Measurements from ENCODE around the gene ZNF512B.

ZNF512B gene

GRCh38 chr20:63947638-63948456 is 21.9 kb downstream of the ZNF512B start:
- peak in 1 of 3 experiments; percentile 86 for DNase-seq

DNA sequence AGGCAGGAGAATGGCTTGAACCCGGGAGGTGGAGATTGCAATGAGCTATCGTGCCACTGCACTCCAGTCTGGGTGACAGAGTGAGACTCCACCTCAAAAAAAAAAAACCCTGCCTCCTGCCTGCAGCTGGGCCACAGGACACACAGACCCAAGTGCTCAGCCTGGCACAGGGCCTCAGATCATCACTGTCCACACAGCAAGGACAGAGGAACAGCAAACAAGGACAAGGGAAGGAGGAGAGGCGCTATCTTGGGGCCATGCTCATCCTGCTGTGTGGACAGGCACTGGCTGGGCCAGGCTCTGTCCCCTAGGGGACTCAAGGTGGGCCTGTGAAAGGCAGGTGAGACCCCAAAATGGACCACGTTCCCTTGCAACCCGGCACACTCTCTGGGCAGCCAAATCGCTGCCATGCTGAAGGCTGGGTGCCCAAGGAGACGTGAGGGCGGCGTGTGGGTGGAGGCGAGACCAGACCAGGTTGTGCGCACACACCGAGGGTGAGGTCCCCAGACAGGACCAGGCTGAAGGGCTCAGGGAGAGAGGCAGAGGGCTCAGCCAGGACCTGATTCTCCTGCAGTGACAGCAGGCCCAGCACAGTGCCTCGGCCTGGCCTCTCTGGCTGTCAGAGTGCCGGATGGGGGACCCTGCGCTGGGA is 22.6 kb downstream of the ZNF512B start:
- DNase-seq: no peak

DNA sequence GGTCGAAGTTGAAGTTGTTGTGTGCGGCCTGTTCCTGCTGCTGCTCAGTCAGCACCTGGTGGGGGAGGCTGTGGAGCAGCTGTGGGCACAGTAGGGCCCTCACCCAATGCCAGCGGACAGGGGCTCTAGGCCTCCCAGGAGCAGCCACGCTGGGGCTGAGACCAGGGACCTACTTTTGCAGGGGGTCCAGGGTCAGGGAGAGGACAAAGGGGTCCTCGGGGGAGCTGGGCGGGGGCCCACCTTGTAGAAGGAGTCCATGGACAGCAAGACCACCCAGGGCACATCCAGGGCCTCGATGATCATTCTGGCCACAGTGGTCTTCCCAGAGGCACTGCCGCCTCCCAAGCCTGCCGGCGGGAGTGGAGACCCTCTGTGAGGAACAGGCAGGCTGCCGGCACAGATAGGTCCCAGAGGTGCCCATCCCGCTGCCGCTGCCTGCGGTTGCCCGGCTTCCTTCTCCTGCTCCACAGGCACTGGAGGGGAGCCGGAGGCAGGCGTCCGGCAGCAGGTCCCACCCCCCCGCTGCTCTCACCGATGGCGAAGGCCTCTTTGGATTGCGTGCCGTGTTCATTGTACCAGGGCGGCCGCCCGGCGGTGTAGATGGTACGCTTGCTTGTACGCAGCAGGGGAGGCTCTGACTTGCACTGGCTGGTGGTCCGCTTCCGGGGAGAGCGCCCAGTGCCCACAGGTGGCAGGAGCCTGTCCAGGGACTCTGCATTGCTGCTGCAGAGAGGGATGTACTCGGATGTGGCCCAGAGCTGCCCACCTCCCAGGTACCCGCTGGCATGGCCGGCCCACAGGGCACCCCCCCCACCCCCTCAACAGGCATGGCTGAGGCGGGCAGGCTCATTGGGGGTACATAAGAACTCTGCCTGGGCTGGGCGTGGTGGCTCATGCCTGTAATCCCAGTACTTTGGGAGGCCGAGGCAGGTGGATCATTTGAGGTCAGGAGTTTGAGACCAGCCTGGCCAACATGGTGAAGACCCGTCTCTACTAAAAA is 23.5 kb downstream of the ZNF512B start:
- no peak for DNase-seq

DNA sequence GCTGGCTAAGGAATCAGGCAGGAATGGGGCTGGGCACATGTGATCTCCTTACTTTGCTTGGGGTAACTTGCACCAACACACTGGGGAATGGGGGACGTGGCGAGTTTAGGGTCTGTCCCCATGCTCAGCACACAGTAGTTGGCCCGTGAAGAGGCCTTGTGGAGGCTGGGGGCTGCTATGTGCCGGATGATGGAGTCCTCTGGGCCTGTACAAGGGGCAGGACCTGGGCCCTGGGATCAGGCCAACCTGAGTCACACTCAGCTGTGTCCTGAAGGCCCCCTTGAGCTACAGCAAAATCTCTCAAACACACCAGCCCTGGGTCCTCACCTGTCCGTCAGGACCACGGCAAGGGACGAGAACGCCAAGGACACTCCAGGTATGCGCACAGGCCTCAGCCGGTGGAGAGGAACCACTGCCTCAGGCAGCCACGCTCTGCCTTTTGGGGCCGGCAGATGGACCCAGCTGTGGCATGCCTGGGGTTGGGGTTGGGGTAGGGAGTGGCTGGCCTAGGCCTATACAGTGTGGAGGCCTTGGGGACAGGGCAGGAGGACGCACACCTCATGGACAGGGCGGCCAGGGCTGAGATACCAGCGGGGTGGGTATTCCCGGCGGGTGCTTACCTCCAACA is 24.6 kb downstream of the ZNF512B start:
- no peak for DNase-seq

DNA sequence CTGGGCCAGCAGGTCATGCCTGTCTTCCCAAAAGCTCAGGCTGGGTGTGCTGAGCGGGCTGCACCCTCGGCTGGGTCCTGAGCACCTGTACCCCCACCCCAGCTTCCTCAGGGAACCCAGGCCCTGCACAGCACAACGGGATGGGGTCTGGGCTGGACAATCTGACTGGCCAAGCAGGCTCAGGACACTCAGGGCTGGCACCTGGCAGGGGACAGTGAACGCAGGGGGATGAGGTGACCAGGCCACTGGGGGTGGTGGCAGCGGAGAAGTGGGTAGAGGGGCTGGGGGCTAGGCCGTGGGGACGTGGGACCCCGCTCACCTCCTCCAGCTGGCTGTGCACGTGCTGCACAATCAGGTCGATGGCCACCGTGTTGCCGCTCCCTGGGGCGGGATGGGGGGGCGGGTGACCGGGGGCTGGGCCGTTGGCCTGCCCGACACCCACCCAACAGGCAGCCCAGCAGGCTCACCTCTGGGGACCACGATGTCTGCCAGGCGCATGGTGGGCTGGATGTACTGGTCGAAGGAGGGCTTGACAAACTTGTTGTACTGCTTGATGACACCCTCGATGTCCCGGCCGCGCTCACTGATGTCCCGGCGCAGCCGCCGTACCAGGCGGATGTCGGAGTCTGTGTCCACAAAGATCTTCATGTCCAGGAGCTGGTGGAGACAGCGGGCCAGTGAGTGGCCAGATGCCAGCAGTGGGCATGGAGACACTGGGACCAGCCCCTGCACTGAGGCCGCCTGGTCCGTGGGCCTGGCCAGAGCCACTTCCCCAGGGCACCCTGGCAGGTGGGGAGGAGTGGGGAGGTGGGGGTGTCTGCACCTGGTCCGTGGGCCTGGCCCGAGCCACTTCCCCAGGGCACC is 25.4 kb downstream of the ZNF512B start:
- no peak for DNase-seq

GRCh38 chr20:63943808-63944077 is 26.0 kb downstream of the ZNF512B start:
- no peak for DNase-seq

DNA sequence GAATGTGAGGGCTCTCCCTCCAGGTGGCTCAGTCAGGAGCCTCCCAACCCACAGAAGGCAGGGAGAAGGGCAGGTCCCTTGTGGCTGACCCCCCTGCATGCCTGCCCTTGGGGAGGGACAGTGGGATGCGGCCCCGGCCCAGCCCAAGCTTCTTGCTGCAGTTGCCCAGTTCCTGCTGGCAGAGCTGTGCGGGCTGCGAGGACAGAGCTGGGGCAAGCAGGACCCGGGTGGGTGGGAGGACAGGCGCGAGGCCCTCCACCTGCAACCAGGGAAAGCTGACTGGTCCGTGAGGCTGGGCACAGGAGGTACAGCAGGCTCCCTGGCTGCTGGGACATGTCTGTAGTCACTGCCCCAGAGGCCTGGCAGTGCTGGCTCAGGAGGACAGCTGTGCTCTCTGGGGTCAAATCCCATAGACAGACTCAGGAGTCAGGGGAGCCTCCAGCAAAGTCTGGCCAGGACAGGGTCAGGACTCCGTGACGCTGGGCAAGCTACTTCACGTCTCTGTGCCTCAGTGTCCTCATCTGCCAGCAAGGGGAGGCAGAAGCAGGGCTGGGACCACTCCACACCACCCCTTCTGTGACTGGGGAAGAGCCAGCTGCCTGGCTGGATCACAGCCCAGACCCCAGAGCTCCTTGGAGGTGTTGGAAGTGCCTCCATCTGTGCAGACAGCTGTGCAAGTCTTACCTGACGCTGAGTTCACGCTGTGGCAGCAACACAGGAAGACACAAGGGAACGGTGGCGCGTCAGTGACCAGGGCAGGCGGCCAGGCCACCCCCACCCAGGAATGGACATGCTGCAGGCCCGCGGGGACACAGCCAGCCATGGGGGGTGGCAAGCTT is 26.5 kb downstream of the ZNF512B start:
- DNase-seq: no peak

DNA sequence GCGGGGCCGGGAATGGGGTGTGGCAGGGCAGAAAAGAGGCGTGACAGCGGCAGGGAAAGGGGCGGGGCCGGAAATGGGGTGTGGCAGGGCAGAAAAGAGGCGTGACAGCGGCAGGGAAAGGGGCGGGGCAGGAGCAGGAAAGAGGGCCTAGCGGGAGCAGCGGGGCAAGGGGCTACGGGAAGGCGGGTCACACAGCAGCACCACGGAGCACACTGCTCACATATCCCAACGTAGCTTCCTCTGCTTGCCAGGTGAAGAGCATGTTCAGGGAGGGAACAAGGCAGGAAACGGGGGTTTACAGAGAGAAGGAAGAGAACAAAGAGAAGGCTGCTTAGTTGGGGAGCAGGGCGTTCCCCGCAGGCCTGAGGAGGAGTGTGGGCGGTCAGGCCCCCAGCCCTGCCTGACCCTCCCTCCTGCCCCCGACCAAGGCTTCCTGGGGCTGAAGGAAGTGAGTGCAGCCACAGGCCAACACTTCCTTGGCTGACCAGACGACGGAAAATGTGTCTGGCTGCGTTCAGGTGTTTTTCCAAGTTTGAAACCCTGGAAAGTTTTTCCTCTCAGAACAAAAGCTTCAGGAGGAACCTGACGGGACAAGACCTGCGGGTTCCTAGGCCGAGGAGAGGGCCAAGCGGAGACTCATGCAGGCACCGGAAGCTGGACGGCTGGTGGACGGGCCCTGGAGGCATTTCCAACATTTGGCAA is 27.3 kb downstream of the ZNF512B start:
- peak in 2 of 3 experiments; percentile 18 to 21 for DNase-seq

DNA sequence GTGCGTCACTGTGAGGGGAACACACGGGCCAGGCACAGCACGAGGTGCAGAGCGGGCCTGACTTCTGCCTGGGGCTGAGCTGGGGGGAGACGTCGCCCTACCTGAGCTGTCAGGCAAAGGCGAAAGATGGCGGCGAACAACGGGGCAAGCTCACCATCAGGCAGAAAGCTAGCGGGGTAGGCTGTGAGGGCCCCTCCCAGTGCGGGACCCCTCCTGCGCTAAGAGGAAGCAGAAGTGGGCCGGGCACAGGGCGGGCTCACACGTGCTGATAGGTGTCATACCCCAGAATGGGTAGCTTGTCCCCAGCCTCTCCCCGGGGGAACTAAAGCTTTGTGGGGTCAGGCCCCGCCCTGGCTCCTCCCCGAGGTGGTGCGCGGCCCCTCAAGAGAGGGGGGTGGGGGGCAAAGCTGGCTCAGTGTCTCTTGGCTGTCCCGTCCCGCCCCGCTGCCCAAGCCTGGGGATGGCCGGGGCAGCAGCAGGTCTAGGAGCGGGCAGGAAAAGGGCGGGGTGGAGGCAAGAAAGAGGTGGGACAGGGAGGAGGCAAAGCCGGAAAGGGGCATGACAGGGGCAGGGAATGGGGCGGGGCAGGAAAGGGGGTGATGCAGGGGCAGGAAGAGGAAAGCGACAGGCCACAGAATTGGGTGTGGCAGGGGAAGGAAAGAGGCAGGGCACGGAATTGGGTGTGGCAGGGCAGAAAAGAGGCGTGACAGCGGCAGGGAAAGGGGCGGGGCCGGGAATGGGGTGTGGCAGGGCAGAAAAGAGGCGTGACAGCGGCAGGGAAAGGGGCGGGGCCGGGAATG is 28.2 kb downstream of the ZNF512B start:
- no peak for DNase-seq

- no peak for DNase-seq
These were observed 29.1 kb downstream of the ZNF512B start for GRCh38 chr20:63940472-63941266.

DNA sequence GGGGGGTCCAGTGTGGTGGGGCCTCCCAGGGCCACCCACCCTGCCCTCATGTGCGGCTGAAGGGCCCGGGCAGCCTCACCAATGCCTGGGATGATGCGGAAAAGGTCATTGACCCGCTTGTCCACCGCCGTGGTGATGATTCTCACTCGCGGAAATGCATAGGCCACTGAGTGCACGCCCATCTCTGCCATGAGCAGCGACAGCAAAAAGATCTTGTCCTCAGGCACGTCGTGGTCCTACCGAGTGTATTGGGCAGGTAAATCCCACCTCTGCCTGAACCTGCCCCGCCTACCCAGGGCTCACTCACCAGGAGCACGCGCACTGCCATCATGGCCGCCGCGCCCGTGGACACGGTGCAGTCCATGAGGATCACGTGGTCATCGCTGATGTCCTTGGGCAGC is 29.7 kb downstream of the ZNF512B start:
- no peak for DNase-seq

- DNase-seq: no peak
These were observed 30.4 kb downstream of the ZNF512B start for GRCh38 chr20:63939061-63939935.

DNA sequence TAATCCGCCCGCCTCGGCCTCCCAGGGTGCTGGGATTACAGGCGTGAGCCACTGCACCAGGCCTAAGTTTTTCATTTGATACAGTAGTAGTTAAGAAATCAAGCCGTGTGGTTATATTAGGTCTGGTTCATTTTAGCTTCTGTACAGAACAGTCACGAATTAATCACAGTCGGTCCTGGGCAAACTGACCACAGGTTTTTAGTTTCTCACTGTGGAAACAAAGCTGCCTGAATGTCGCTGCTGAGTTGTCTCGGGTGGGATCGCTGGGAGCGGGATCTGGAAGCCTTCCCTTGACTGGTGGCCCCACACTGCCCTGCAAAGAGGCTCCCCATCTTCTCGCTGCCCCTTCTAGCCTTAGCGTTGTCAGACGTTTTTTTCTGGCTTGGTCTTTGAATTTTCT is 32.1 kb downstream of the ZNF512B start:
- DNase-seq: no peak

DNA sequence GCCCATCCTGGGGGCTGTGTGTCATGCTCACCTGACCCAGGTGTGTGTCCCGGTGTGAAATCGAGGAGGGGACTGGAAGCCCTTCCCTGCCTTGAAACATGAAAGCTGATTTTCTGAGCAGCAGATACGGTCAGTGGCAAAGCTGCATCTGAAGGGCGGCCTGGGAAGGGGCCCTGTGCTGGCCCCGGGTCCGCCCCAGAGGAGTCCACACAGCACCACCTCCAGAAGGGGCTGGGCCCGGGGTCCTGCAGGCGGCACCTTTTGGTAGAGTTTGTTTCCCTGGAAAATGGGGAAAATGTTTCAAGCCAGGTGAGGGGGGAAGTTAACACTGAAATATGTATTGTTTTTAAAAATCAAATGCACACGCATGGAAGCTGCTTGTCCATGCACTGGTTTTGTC is 34.3 kb downstream of the ZNF512B start:
- DNase-seq: no peak

DNA sequence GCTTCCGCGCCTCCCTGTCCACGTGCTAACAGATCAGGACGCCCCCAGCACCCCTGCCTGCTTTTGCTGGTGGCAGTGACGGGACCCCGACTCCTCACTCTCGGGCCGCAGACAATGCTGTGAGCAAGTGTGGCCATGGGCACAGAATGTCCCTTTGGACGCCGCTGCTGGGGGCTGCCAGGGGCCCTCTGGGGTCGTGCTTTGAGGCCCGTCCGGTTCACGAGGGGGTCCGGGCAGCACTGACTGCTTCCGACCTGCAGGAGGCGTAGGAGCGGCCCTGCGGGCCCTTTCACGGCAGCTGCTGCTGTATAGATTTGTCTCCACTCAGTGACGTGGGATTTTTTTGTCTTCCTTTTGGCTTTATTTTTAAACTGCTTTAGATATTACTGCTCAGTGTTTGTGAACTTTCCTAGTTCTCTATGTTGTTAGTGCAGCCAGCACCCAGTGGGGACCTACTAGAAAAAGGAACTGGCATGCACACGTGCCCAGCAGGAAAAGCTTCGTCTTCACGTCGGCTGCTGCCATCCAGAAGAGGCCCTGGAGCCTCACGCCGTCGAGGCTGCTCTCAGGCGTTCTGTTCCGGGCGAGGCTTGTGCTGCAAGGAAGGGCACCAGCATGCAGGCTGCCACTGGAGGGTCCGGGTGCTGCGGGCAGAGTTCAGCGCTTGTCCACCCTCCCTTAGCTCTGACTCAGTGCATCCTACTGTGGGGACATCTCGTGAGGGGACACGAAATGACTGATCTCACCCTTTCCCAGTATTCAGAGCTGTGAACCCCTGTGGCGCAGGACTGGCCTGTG is 35.3 kb downstream of the ZNF512B start:
- no peak for DNase-seq

- no peak for DNase-seq
These were observed 36.1 kb downstream of the ZNF512B start for GRCh38 chr20:63933646-63934045.

Data from NCI-H1417 (cell line).